HepG2 (cell line): ENCODE results near the gene SLC16A7.

Source experiments
- ELF4 ChIP-seq: sonication (generic); formaldehyde crosslinking; IDR thresholded peaks from 2 replicates; pipeline ENCODE4 v1.5.0; 2020; ENCODE audit warnings: missing genetic modification reagents, mild to moderate bottlenecking, moderate library complexity, borderline replicate concordance
- EZH2 ChIP-seq: conservative IDR thresholded peaks from 2 replicates; pipeline ENCODE4 v1.6.1; 2012; ENCODE audit warnings: mild to moderate bottlenecking, low read depth, low read length, moderate library complexity
- KLF16 ChIP-seq, 2 experiments: sonication (generic) in 1 of 2; formaldehyde crosslinking in 1 of 2; IDR thresholded peaks; 2 replicates each; pipeline versions ENCODE4 v1.6.1 to v1.8.0; 2016 to 2023; ENCODE audit warnings: missing genetic modification reagents in 2 of 2, missing compliant biosample characterization in 1 of 2
- NR2F1 ChIP-seq, 2 experiments: fragments of 450-650 bp in 1 of 2; formaldehyde crosslinking in 1 of 2; IDR thresholded peaks; 2 replicates each; pipeline versions ENCODE4 v1.5.0 to v1.6.1; 2016 to 2020; ENCODE audit warnings: mild to moderate bottlenecking in 1 of 2, missing compliant biosample characterization in 1 of 2, missing genetic modification reagents in 1 of 2, moderate library complexity in 1 of 2
- ZNF256 ChIP-seq: sonication (generic); formaldehyde crosslinking; conservative IDR thresholded peaks from 2 replicates; pipeline ENCODE4 v1.4.0; 2020; ENCODE audit warnings: missing genetic modification reagents
- TF ChIP-seq, protein P1 (sequence below): sonication (generic); formaldehyde crosslinking; IDR thresholded peaks from 2 replicates; pipeline ENCODE4 v1.5.0; 2020; ENCODE audit warnings: mild to moderate bottlenecking, missing genetic modification reagents, moderate library complexity
- TF ChIP-seq, protein P2 (sequence below): IDR thresholded peaks from 2 replicates; pipeline ENCODE4 v1.6.1; 2016; ENCODE audit warnings: missing genetic modification reagents, missing compliant biosample characterization

DNA sequence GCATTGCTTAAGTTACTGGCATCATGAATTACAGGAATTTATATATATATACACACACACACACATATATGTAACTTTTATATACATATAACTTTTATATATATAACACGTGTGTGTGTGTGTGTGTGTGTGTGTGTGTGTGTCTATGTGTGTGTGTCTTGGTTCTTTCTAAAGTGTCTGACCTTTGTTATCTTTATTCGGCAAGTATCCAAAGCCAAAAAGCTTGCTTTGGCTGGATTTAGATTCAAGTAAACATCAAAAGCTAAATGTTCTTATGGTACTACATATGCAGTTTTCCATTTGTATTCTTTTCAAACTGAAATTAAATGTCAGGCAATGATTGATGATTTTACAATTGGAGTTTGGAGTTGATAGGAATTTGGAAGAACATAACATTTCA lies 69.9 kb downstream of the SLC16A7 start:
- no peak for TF ChIP-seq ELF4 (CRISPR knock-in tag)
- TF ChIP-seq, protein P1, sequence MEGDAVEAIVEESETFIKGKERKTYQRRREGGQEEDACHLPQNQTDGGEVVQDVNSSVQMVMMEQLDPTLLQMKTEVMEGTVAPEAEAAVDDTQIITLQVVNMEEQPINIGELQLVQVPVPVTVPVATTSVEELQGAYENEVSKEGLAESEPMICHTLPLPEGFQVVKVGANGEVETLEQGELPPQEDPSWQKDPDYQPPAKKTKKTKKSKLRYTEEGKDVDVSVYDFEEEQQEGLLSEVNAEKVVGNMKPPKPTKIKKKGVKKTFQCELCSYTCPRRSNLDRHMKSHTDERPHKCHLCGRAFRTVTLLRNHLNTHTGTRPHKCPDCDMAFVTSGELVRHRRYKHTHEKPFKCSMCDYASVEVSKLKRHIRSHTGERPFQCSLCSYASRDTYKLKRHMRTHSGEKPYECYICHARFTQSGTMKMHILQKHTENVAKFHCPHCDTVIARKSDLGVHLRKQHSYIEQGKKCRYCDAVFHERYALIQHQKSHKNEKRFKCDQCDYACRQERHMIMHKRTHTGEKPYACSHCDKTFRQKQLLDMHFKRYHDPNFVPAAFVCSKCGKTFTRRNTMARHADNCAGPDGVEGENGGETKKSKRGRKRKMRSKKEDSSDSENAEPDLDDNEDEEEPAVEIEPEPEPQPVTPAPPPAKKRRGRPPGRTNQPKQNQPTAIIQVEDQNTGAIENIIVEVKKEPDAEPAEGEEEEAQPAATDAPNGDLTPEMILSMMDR = no peak
- no peak for TF ChIP-seq KLF16 (CRISPR knock-in tag; IDR thresholded peaks at IDR 0.05)
- TF ChIP-seq NR2F1 (CRISPR knock-in tag; IDR thresholded peaks at IDR 0.05) = no peak
- TF ChIP-seq, protein P2, sequence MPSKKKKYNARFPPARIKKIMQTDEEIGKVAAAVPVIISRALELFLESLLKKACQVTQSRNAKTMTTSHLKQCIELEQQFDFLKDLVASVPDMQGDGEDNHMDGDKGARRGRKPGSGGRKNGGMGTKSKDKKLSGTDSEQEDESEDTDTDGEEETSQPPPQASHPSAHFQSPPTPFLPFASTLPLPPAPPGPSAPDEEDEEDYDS = no peak
- TF ChIP-seq ZNF256 (CRISPR knock-in tag) = no peak
- TF ChIP-seq EZH2 = no peak
